ENCODE data around the gene ZNF219. TPM values are rescaled to one million over a fixed set of nuclear protein-coding genes. Genes with fewer than 3 reads are reported as not detected.

ZNF219 gene
- total and polyA plus RNA-seq, 10 of the 15 experiments (the other 5 are each of a cell fraction or from before 2014, with no cell fraction given) = 0.16 to 6.4 (median 1.9) TPM

- no peaks in the 10 kb centered on the region; the same call in 2 of the 3 replicates for H3K9me3 ChIP-seq (replicated peaks; ENCODE audit: control insufficient read depth, insufficient read depth, low read length)
- no peak overlapping the region for H3K9ac ChIP-seq (ENCODE audit: control insufficient read depth, insufficient read depth, low read length)
- no peaks in the 10 kb centered on the region for H3K79me2 ChIP-seq (ENCODE audit: control insufficient read depth, insufficient read depth, low read length)
- peak overlapping the region; percentile 53 for H3K4me2 ChIP-seq (ENCODE audit: control insufficient read depth, insufficient read depth)
- peak overlapping the region; percentile 52 for H3K27ac ChIP-seq (ENCODE audit: control insufficient read depth, insufficient read depth)
- H3K36me3 ChIP-seq (ENCODE audit: control insufficient read depth in 2 of 2, insufficient read depth in 2 of 2, low read length in 1 of 2) = no peaks in the 10 kb centered on the region
- in situ Hi-C loops (cut with MboI) = no loop called here
- no peaks in the 10 kb centered on the region for H3K27me3 ChIP-seq (replicated peaks in 1 of 2; ENCODE audit: control insufficient read depth in 2 of 2, insufficient read depth in 2 of 2, low read length in 1 of 2)
- RAD21 ChIA-PET (ENCODE audit: unreplicated experiment) = interaction anchor here (1.2 to 3.3 kb wide), 4 partner anchors 17 to 95 kb away, joined by 4 to 13 read pairs (median 8); partner anchors contain the start of gene ARHGEF40
- SMC1A ChIA-PET (ENCODE audit: uncharacterized antibody, unreplicated experiment) = interaction anchor here (0.6 to 8.3 kb wide), 11 partner anchors 10 to 272 kb away, joined by 3 to 78 read pairs (median 3); no protein-coding TSS in a partner anchor
- intact Hi-C loops (cut with micrococcal nuclease; ENCODE audit: unreplicated experiment) = no loop called here
- no peak overlapping the region for H3K4me3 ChIP-seq
- BruUV-seq (replicated peaks) = no TSS peak
- peaks cover 30% of the 10 kb centered on the region for H3K4me1 ChIP-seq (ENCODE audit: control insufficient read depth, insufficient read depth, low read length)
- WGBS (ENCODE audit: insufficient coverage, insufficient replicate concordance, low lambda C conversion rate, missing lambda C conversion rate) = 33% methylated on average over 6 of the region's 6 CpGs
- FAIRE-seq (no peak), DNase-seq (ENCODE audit: low read depth, low spot score) (peak; percentile 57), ATAC-seq (peak; percentile 85)
- H2AFZ ChIP-seq (ENCODE audit: control insufficient read depth, low read depth, low read length) = peak overlapping the region; percentile 16
- POLR2A ChIA-PET = interaction anchor here (0.6 to 1.6 kb wide), 3 partner anchors 38 to 239 kb away, joined by 4 to 6 read pairs (median 5); no protein-coding TSS in a partner anchor
- no peaks in the 10 kb centered on the region for H4K20me1 ChIP-seq (ENCODE audit: control insufficient read depth, insufficient read depth)
- CTCF ChIA-PET = interaction anchor here (0.8 to 10.6 kb wide), 8 partner anchors 8 to 417 kb away, joined by 3 to 253 read pairs (median 9); partner anchors contain the start of genes SALL2 and TMEM253
- TF ChIP-seq RFX5 (IDR thresholded peaks at IDR 0.05; ENCODE audit: low read depth, low read length) (no peak), JUNB (IDR thresholded peaks at IDR 0.05) (peak; percentile 94), ZNF622 (IDR thresholded peaks at IDR 0.05) (no peak), ZBTB4 (CRISPR knock-in tag; IDR thresholded peaks at IDR 0.05) (no peak), MEF2A (IDR thresholded peaks at IDR 0.05; ENCODE audit: insufficient read depth, low read depth, low read length) (no peak), TCF7 (IDR thresholded peaks at IDR 0.05; ENCODE audit: borderline replicate concordance) (no peak), SP1 (IDR thresholded peaks at IDR 0.05; ENCODE audit: low read depth, low read length) (peak; percentile 47), EZH2 (IDR thresholded peaks at IDR 0.05; ENCODE audit: borderline replicate concordance, control insufficient read depth, low read depth, low read length) (no peak), CBX5 (IDR thresholded peaks at IDR 0.05; ENCODE audit: low read depth) (no peak), CBFB (IDR thresholded peaks at IDR 0.05; ENCODE audit: low read depth) (no peak), WRNIP1 (IDR thresholded peaks at IDR 0.05; ENCODE audit: borderline replicate concordance, low read depth, low read length) (no peak), ZNF217 (IDR thresholded peaks at IDR 0.05) (no peak), MTA2 (IDR thresholded peaks at IDR 0.05; ENCODE audit: low read depth) (no peak), RAD21 (IDR thresholded peaks at IDR 0.05; ENCODE audit: insufficient read depth, low read depth, low read length) (no peak), ZZZ3 (IDR thresholded peaks at IDR 0.05; ENCODE audit: control insufficient read depth, insufficient read length, low read depth) (no peak), NR2F1 (conservative IDR thresholded peaks at IDR 0.05) (no peak), DPF2 (IDR thresholded peaks at IDR 0.05) (no peak), BRCA1 (IDR thresholded peaks at IDR 0.05; ENCODE audit: low read depth, low read length) (no peak), JUND (IDR thresholded peaks at IDR 0.05; ENCODE audit: low read depth, low read length) (no peak), POLR2AphosphoS2 (IDR thresholded peaks at IDR 0.05; ENCODE audit: low read depth, low read length) (no peak), HDAC6 (IDR thresholded peaks at IDR 0.05; ENCODE audit: unreplicated experiment) (no peak), ATF3 (IDR thresholded peaks at IDR 0.05; ENCODE audit: borderline replicate concordance, extremely low read depth, low read depth, low read length) (no peak), SREBF2 (IDR thresholded peaks at IDR 0.05; ENCODE audit: low read length) (peak; percentile 78; the same call in 1 of the 2 replicates)
These were observed 11.1 kb upstream of the ZNF219 start for GRCh38 chr14:21109377-21110138.
